ENCODE measurements around the gene CT45A9. TPM values are rescaled to one million over a fixed set of nuclear protein-coding genes. Genes with fewer than 3 reads are reported as not detected.
"Not testable (repeated sequence)": the region's sequence is repeated elsewhere in the genome, so short reads cannot be mapped to it uniquely, and the experiment has no call there.

CT45A9 gene
- not detected for total RNA-seq

DNA sequence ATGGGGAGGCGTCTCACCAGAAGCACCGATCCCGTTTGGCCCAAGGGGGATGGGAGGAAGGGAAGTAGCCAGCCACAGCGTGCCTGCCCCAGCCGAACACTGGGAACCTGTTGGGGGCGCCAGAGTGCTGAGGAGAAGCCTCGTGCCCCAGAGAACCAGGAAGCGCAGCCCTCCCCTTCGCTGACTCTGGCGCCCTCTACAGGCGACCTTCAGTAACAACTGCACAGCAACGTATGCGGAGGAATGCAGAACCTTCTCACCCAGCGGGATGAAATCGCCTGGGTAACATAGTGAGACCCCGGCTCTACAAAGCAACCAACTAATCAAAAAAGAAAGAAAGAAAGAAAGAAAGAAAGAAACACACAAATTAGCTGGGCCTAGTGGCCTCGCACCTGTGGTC is at the start of gene CT45A9:
Gene CT45A9, minus strand, starts transcription at position 101 of the 400 bp plus-strand sequence. CDS start 3,751 bp downstream, outside the sequence.
- H3K9ac ChIP-seq (ENCODE audit: low read depth in 2 of 2, low read length in 2 of 2); H3K4me1 ChIP-seq; H3K27me3 ChIP-seq; H3K4me3 ChIP-seq; H3K9me3 ChIP-seq; H3K27ac ChIP-seq; DNase-seq; H3K36me3 ChIP-seq; intact Hi-C loops (cut with DNase I): not testable (repeated sequence)

- H3K9ac ChIP-seq (ENCODE audit: low read depth in 2 of 2, low read length in 2 of 2); H3K9me3 ChIP-seq; H3K27ac ChIP-seq; H3K4me3 ChIP-seq; intact Hi-C loops (cut with DNase I); DNase-seq; H3K27me3 ChIP-seq; H3K4me1 ChIP-seq; H3K36me3 ChIP-seq: not testable (repeated sequence)
These were observed 48.9 kb upstream of the CT45A9 start for GRCh38 chrX:135920516-135920915.

DNA sequence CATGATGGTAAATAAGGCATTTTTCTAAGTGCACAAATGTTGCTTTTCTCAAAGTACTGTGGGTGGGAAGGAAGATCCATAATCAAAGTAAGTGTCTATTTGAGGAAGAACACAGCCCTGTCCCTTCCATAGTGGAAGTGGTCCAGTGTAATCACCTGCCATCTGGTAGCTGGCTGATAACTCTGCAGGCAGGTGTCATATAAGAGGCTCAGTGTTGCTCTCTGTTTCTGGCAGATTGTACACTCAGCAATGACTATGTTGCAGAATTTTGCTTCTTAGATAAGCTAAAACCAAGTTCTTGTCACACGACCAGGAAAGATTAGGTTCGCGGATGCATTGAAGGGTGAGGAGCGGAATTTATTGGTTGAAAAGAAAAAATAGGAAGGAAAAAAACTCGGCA is 42.8 kb upstream of the CT45A9 start:
- intact Hi-C loops (cut with DNase I) = no loop called here
- Histone ChIP-seq H3K4me3 (no peak overlapping the region), H3K9me3 (no peaks in the 10 kb centered on the region), H3K36me3 (no peaks in the 10 kb centered on the region), H3K27me3 (no peaks in the 10 kb centered on the region), H3K27ac (no peak overlapping the region), H3K9ac (ENCODE audit: low read depth in 2 of 2, low read length in 2 of 2) (no peak overlapping the region), H3K4me1 (no peaks in the 10 kb centered on the region)
- TF ChIP-seq, protein P1, sequence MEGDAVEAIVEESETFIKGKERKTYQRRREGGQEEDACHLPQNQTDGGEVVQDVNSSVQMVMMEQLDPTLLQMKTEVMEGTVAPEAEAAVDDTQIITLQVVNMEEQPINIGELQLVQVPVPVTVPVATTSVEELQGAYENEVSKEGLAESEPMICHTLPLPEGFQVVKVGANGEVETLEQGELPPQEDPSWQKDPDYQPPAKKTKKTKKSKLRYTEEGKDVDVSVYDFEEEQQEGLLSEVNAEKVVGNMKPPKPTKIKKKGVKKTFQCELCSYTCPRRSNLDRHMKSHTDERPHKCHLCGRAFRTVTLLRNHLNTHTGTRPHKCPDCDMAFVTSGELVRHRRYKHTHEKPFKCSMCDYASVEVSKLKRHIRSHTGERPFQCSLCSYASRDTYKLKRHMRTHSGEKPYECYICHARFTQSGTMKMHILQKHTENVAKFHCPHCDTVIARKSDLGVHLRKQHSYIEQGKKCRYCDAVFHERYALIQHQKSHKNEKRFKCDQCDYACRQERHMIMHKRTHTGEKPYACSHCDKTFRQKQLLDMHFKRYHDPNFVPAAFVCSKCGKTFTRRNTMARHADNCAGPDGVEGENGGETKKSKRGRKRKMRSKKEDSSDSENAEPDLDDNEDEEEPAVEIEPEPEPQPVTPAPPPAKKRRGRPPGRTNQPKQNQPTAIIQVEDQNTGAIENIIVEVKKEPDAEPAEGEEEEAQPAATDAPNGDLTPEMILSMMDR (IDR thresholded peaks at IDR 0.05) = no peak
- no peak for DNase-seq

- TF ChIP-seq, protein P1 (IDR thresholded peaks at IDR 0.05) = no peak
- Histone ChIP-seq H3K9ac (ENCODE audit: low read depth in 2 of 2, low read length in 2 of 2) (no peak overlapping the region), H3K36me3 (no peaks in the 10 kb centered on the region), H3K4me3 (no peak overlapping the region), H3K27me3 (no peaks in the 10 kb centered on the region), H3K27ac (no peak overlapping the region), H3K4me1 (no peaks in the 10 kb centered on the region), H3K9me3 (no peaks in the 10 kb centered on the region)
- intact Hi-C loops (cut with DNase I) = no loop called here
- DNase-seq = no peak
These were observed 38.6 kb upstream of the CT45A9 start for GRCh38 chrX:135910251-135910650.

GRCh38 chrX:135893294-135893817 is 21.7 kb upstream of the CT45A9 start, which contains the start of the genes CT45A10 and SAGE1:
TSS of gene CT45A10 (minus strand) at chrX:135893444. CDS start at chrX:135885344, 8,100 bp downstream.
TSS of gene SAGE1 (plus strand) at chrX:135893716. CDS start at chrX:135896243, 2,527 bp downstream.
- H3K4me1 ChIP-seq = no peaks in the 10 kb centered on the region
- TF ChIP-seq, protein P1 (IDR thresholded peaks at IDR 0.05) = no peak
- H3K36me3 ChIP-seq = no peaks in the 10 kb centered on the region
- no peak within 1 kb of the TSS for H3K27ac ChIP-seq
- no peaks in the 10 kb centered on the region for H3K27me3 ChIP-seq
- no peak within 1 kb of the TSS for H3K4me3 ChIP-seq
- intact Hi-C loops (cut with DNase I) = no loop called here
- H3K9ac ChIP-seq (ENCODE audit: low read depth in 2 of 2, low read length in 2 of 2) = no peak within 1 kb of the TSS
- DNase-seq = no peak
- H3K9me3 ChIP-seq = no peaks in the 10 kb centered on the region

DNA sequence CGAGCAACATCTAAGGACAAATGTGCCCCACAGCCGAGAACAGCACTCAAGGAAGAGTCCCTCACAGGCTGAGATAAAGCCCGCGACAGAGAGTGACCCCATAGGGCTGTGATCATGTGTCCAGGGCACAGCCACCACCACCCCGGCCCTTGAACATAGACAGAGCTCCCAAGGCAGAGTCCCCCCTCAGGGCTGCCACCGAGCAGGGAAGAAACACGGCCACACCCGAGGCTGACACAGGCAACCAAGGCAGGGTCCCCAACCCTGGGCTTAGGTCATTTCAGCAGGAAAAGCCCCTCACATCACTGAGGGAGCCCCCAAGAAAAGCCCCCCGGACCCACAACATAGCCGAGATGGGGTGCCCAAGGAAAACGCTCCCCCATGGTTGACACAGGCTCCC is 21.2 kb upstream of the CT45A9 start:
- Histone ChIP-seq H3K27me3 (no peaks in the 10 kb centered on the region), H3K4me3 (no peak overlapping the region), H3K9ac (ENCODE audit: low read depth in 2 of 2, low read length in 2 of 2) (no peak overlapping the region), H3K36me3 (no peaks in the 10 kb centered on the region), H3K27ac (no peak overlapping the region), H3K9me3 (no peaks in the 10 kb centered on the region), H3K4me1 (no peaks in the 10 kb centered on the region)
- intact Hi-C loops (cut with DNase I) = no loop called here
- no peak for DNase-seq
- TF ChIP-seq, protein P1 (IDR thresholded peaks at IDR 0.05) = no peak
